ENCODE results near the gene TRABD2B.

DNA sequence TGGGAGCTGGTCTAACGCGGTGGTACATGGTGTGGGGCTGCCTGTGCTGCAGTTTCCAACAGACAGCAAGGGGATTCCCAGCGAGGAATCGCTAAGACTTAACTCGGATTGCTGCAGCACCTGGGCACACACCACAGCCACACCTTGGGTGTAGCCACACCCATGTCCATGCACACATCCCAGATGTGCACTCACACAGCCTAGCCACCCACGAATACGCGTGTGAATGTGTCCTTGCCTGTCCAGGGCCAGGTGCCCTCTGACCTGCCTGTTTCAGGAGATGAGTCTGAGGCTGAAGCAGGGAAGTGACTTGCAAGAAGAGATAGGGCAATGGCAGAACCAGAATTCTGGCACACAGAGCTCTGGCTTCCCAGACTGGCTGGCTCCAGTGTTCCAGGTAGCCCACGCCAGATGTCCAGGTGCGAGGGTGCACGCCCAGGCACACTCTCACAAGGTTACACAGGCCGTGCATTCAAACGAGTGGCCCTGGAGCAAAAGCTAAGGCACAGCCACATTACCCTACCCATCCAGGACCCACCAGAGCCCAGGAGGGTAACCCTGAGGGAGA lies 272.7 kb downstream of the TRABD2B start:
- TF ChIP-seq, protein P1, sequence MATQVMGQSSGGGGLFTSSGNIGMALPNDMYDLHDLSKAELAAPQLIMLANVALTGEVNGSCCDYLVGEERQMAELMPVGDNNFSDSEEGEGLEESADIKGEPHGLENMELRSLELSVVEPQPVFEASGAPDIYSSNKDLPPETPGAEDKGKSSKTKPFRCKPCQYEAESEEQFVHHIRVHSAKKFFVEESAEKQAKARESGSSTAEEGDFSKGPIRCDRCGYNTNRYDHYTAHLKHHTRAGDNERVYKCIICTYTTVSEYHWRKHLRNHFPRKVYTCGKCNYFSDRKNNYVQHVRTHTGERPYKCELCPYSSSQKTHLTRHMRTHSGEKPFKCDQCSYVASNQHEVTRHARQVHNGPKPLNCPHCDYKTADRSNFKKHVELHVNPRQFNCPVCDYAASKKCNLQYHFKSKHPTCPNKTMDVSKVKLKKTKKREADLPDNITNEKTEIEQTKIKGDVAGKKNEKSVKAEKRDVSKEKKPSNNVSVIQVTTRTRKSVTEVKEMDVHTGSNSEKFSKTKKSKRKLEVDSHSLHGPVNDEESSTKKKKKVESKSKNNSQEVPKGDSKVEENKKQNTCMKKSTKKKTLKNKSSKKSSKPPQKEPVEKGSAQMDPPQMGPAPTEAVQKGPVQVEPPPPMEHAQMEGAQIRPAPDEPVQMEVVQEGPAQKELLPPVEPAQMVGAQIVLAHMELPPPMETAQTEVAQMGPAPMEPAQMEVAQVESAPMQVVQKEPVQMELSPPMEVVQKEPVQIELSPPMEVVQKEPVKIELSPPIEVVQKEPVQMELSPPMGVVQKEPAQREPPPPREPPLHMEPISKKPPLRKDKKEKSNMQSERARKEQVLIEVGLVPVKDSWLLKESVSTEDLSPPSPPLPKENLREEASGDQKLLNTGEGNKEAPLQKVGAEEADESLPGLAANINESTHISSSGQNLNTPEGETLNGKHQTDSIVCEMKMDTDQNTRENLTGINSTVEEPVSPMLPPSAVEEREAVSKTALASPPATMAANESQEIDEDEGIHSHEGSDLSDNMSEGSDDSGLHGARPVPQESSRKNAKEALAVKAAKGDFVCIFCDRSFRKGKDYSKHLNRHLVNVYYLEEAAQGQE (IDR thresholded peaks at IDR 0.05; ENCODE audit: unreplicated experiment), result no peak
- TF ChIP-seq POLR2AphosphoS5 (IDR thresholded peaks at IDR 0.05; ENCODE audit: low read depth) (no peak), CTCF (conservative IDR thresholded peaks at IDR 0.05; ENCODE audit: low read depth in 2 of 2) (no peak), CREB1 (CRISPR knock-in tag; IDR thresholded peaks at IDR 0.05; ENCODE audit: low read depth) (no peak), EZH2phosphoT487 (IDR thresholded peaks at IDR 0.05; ENCODE audit: unreplicated experiment) (no peak)
